Endothelial cell of umbilical vein (primary cell): ENCODE results near the gene GRPR. TPM values are rescaled to one million over a fixed set of nuclear protein-coding genes. Genes with fewer than 3 reads are reported as not detected.

ENCODE experiments used
- BruUV-seq: library from RNA; stranded (reverse); fragments of 400-500 nt; replicated peaks from 2 replicates; lab custom pipeline; 2021; lab: Mats Ljungman, UMichigan
- CTCF ChIA-PET: fragments of 300-600, 350-600 bp; sonication (Branson Sonifier 250); formaldehyde crosslinking; loops from one replicate; lab custom pipeline; 2021; ENCODE audit warnings: antibody characterized with exemption, inconsistent platforms; lab: Charles Lee
- POLR2A ChIA-PET: fragments of 300-600, 350-600 bp; sonication (Branson Sonifier 250); formaldehyde crosslinking; loops from one replicate; lab custom pipeline; 2021; ENCODE audit warnings: antibody characterized with exemption, inconsistent platforms; lab: Charles Lee
- DNase-seq: peaks from one replicate; pipeline ENCODE4 v3.0.0-alpha.2; 2011; ENCODE audit warnings: low read depth, low spot score
- FAIRE-seq: peaks from 2 replicates; lab custom pipeline; 2011; peaks lifted over from hg19 to GRCh38; lab: Jason Lieb, UNC
- H2AFZ ChIP-seq: 2 replicates; pipeline ENCODE4 v1.6.0; 2012; ENCODE audit warnings: low read depth, low read length, control low read depth, inconsistent platforms
- H3K27ac ChIP-seq: 2 replicates; pipeline ENCODE4 v1.5.1; 2011; ENCODE audit warnings: low read depth, mild to moderate bottlenecking, control low read depth, low read length, moderate library complexity; ENCODE audit not compliant: insufficient read depth
- H3K27me3 ChIP-seq, 2 experiments: 2 replicates each; pipeline versions ENCODE4 v1.6.0 to v1.6.1; 2011; ENCODE audit warnings: low read length in 2 of 2, mixed read lengths in 1 of 2; ENCODE audit not compliant: control insufficient read depth in 2 of 2, insufficient read depth in 2 of 2
- H3K36me3 ChIP-seq, 2 experiments: 2 replicates in 1 of 2; 3 replicates in 1 of 2; pipeline ENCODE4 v1.5.1; 2011; ENCODE audit warnings: low read length in 2 of 2, mild to moderate bottlenecking in 1 of 2, moderate library complexity in 1 of 2; ENCODE audit not compliant: control insufficient read depth in 2 of 2, insufficient read depth in 2 of 2; ENCODE audit errors: extremely low read depth in 1 of 2
- H3K4me1 ChIP-seq: 3 replicates; pipeline ENCODE4 v1.5.1; 2011; ENCODE audit warnings: mild to moderate bottlenecking, low read length; ENCODE audit not compliant: control insufficient read depth, insufficient read depth; ENCODE audit errors: extremely low read depth
- H3K4me2 ChIP-seq: 2 replicates; pipeline ENCODE4 v1.6.1; 2011; ENCODE audit warnings: low read length, control low read depth, mixed read lengths; ENCODE audit not compliant: insufficient read depth
- H3K4me3 ChIP-seq, 3 experiments: fragments of 200-600 bp in 1 of 3; sonication (generic), shearing (Covaris generic) in 1 of 3; replicated peaks in 1 of 3; 2 replicates each; pipeline ENCODE4 v1.5.1; 2011 to 2016; ENCODE audit warnings: control low read depth in 3 of 3, low read length in 3 of 3, mild to moderate bottlenecking in 2 of 3, inconsistent platforms in 1 of 3, low read depth in 1 of 3, moderate library complexity in 1 of 3; ENCODE audit not compliant: insufficient read depth in 1 of 3
- H3K79me2 ChIP-seq: 2 replicates; pipeline ENCODE4 v1.6.0; 2012; ENCODE audit warnings: low read length, inconsistent platforms; ENCODE audit not compliant: control insufficient read depth, insufficient read depth
- H3K9ac ChIP-seq: replicated peaks from 2 replicates; pipeline ENCODE3; 2011; ENCODE audit warnings: low read length, control low read depth; ENCODE audit not compliant: insufficient read depth; ENCODE audit errors: extremely low read depth
- H3K9me1 ChIP-seq: replicated peaks from 3 replicates; pipeline ENCODE4 v1.6.0; 2011; ENCODE audit warnings: mild to moderate bottlenecking, low read length; ENCODE audit not compliant: control insufficient read depth, insufficient read depth; ENCODE audit errors: extremely low read depth
- H3K9me3 ChIP-seq: replicated peaks from 2 replicates; pipeline ENCODE4 v1.5.1; 2012; ENCODE audit warnings: low read length, inconsistent platforms; ENCODE audit not compliant: control insufficient read depth, insufficient read depth
- H4K20me1 ChIP-seq: replicated peaks from 2 replicates; pipeline ENCODE3; 2011; ENCODE audit warnings: mild to moderate bottlenecking, low read length; ENCODE audit not compliant: control insufficient read depth, insufficient read depth; ENCODE audit errors: extremely low read depth
- CTCF ChIP-seq, 2 donors: IDR thresholded peaks; 1 replicate in 1 of 2; 2 replicates in 1 of 2; pipeline ENCODE4 v1.5.1; 2011; ENCODE audit warnings: low read length in 2 of 2, mild to moderate bottlenecking in 2 of 2, moderate library complexity in 2 of 2, control low read depth in 1 of 2, inconsistent platforms in 1 of 2, low read depth in 1 of 2; ENCODE audit not compliant: insufficient read depth in 1 of 2; ENCODE audit errors: extremely low read depth in 1 of 2
- EZH2 ChIP-seq: IDR thresholded peaks from 2 replicates; pipeline ENCODE4 v1.6.1; 2012; ENCODE audit warnings: borderline replicate concordance, low read depth, mild to moderate bottlenecking, moderate library complexity, low read length, inconsistent platforms; ENCODE audit not compliant: severe bottlenecking
- FOS ChIP-seq: IDR thresholded peaks from 2 replicates; pipeline ENCODE4 v1.6.1; 2011; ENCODE audit warnings: mild to moderate bottlenecking, low read length, moderate library complexity, borderline replicate concordance; ENCODE audit not compliant: insufficient read depth
- GATA2 ChIP-seq: IDR thresholded peaks from 2 replicates; pipeline ENCODE4 v1.7.0; 2011; ENCODE audit warnings: low read depth, mild to moderate bottlenecking, moderate library complexity, mixed read lengths, low read length; ENCODE audit not compliant: insufficient read length, insufficient read depth
- JUN ChIP-seq: IDR thresholded peaks from 2 replicates; pipeline ENCODE4 v1.6.1; 2011; ENCODE audit warnings: borderline replicate concordance, low read depth; ENCODE audit not compliant: insufficient read length, insufficient read depth
- MAX ChIP-seq: IDR thresholded peaks from 2 replicates; pipeline ENCODE4 v1.6.1; 2011; ENCODE audit not compliant: insufficient read depth, insufficient read length
- MYC ChIP-seq: IDR thresholded peaks from one replicate; pipeline ENCODE4 v1.6.1; 2011; ENCODE audit warnings: mild to moderate bottlenecking, low read depth, low read length
- POLR2A ChIP-seq: IDR thresholded peaks from 2 replicates; pipeline ENCODE4 v1.6.1; 2012; ENCODE audit warnings: low read depth, mild to moderate bottlenecking, control low read depth, low read length
- POLR2AphosphoS5 ChIP-seq: IDR thresholded peaks from 2 replicates; pipeline ENCODE4 v1.6.1; 2012; ENCODE audit warnings: low read depth, mild to moderate bottlenecking, control low read depth, low read length, moderate library complexity; ENCODE audit not compliant: insufficient read depth
- dilution Hi-C: fragments of 300-500 bp; cut with MboI; formaldehyde crosslinking; loops from one replicate; pipeline ENCODE4 v1.15.0; 2019; ENCODE audit warnings: low sequenced_read_pairs; ENCODE audit not compliant: extremely low pct_ligation_motif_present
- intact Hi-C: fragments of 100-400 bp; cut with micrococcal nuclease; formaldehyde crosslinking; loops from one replicate; pipeline ENCODE4 v1.10.0; 2022
- polyA plus RNA-seq, 4 experiments: library from polyadenylated mRNA; depleted of rRNA in 3 of 4; stranded (reverse) in 3 of 4; unstranded in 1 of 4; fragments of >200 nt; gene quantifications; 2 replicates each; pipeline versions ENCODE4 v1.2.1 to v1.2.3, GENCODE V29; 2011 to 2012; ENCODE audit warnings: missing spikeins in 1 of 4
- total RNA-seq: library from RNA; stranded (reverse); gene quantifications from 2 replicates; pipeline ENCODE4 v1.2.3, GENCODE V29; 2021

Gene GRPR
- total and polyA plus RNA-seq, 2 donors (not counting 3 experiments of a cell fraction or from before 2014, with no cell fraction given), result 0.11 TPM; not detected in 1

- FAIRE-seq (no peak), DNase-seq (no peak)
- dilution Hi-C loops (no loop called here), intact Hi-C loops (no loop called here)
- Histone ChIP-seq H3K4me2 (no peak overlapping the region), H3K27me3 (no peaks in the 10 kb centered on the region), H3K4me3 (no peak overlapping the region), H3K9me1 (no peaks in the 10 kb centered on the region), H3K9me3 (no peaks in the 10 kb centered on the region), H4K20me1 (no peaks in the 10 kb centered on the region), H3K36me3 (no peaks in the 10 kb centered on the region), H3K27ac (no peak overlapping the region), H3K4me1 (no peaks in the 10 kb centered on the region), H3K9ac (no peak overlapping the region), H3K79me2 (no peaks in the 10 kb centered on the region), H2AFZ (no peak overlapping the region)
- ChIA-PET POLR2A (no interaction called here), CTCF (no interaction called here)
- no peak for TF ChIP-seq MYC
- TF ChIP-seq POLR2AphosphoS5, result no peak
- TF ChIP-seq EZH2, result no peak
- TF ChIP-seq CTCF (IDR thresholded peaks at IDR 0.05; ENCODE audit: extremely low read depth in 1 of 2, insufficient read depth in 1 of 2, low read depth in 1 of 2, low read length in 2 of 2), result no peak
- TF ChIP-seq MAX, result no peak
- TF ChIP-seq GATA2, result no peak
- no peak for TF ChIP-seq FOS
- no peak for TF ChIP-seq JUN
- TF ChIP-seq POLR2A, result no peak
- no TSS peak for BruUV-seq
These were observed 46.5 kb upstream of the GRPR start for GRCh38 chrX:16076834-16077233.
